Keratinocyte (primary cell): ENCODE results near the gene ARL13A.

Experiments
- CTCF ChIP-seq, 3 experiments: IDR thresholded peaks in 1 of 3; conservative IDR thresholded peaks in 1 of 3; optimal IDR thresholded peaks in 1 of 3; 2 replicates in 2 of 3; 3 replicates in 1 of 3; pipeline versions ENCODE3 to v1.5.1; 2011; ENCODE audit warnings: low read length in 3 of 3, mild to moderate bottlenecking in 3 of 3, moderate library complexity in 2 of 3, control low read depth in 1 of 3, inconsistent platforms in 1 of 3; ENCODE audit not compliant: insufficient read depth in 2 of 3; ENCODE audit errors: extremely low read depth in 1 of 3
- EZH2 ChIP-seq: IDR thresholded peaks from one replicate; pipeline ENCODE4 v1.6.1; 2012; ENCODE audit warnings: inconsistent platforms, mild to moderate bottlenecking, low read length, moderate library complexity

GRCh38 chrX:100973411-100973810 is 3.9 kb downstream of the ARL13A start:
- no peak for TF ChIP-seq CTCF (optimal IDR thresholded peaks at IDR 0.05 in 1 of 3, IDR thresholded peaks at IDR 0.05 in 1 of 3, conservative IDR thresholded peaks at IDR 0.05 in 1 of 3; ENCODE audit: extremely low read depth in 1 of 3, insufficient read depth in 2 of 3, low read length in 3 of 3)
- no peak for TF ChIP-seq EZH2
